ENCODE results near the gene SPOPL. TPM values are rescaled to one million over a fixed set of nuclear protein-coding genes. Genes with fewer than 3 reads are reported as not detected.

Gene SPOPL
- total RNA-seq, 3 donors from 2014 or later (not counting 1 experiment from before 2014, with no cell fraction given): 32.2 to 35.9 (median 33.8) TPM

DNA sequence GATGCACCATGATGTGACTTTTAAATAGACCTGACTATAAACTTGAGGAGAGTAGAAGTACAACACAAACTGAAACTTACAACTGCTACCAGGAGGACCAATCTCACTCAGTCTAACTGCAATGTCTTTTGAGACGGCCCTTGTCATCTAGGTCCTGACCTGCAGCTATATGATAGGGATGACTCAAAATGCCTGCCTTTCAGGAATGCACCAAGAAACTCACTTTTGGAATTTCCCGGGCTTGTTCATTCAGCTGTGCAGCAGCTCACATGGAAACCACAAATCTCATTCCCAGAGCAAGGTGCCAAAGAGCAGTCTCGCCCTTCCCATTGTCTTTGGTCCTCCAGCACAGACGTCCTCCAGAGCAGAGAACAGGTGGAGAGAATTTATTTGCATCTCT is 113.7 kb downstream of the SPOPL start:
- Mint-ChIP-seq H3K27ac (no peak overlapping the region), H3K36me3 (no peaks in the 10 kb centered on the region), H3K4me3 (no peak overlapping the region), H3K4me1 (no peaks in the 10 kb centered on the region), H3K9me3 (no peaks in the 10 kb centered on the region), H3K27me3 (ENCODE audit: low read depth in 2 of 2) (no peaks in the 10 kb centered on the region)
- Histone ChIP-seq H3K9me3 (ENCODE audit: control insufficient read depth, insufficient read depth, low read length) (no peaks in the 10 kb centered on the region), H3K27ac (ENCODE audit: low read length) (no peak overlapping the region), H3K4me1 (ENCODE audit: control insufficient read depth, insufficient read depth, low read length) (no peaks in the 10 kb centered on the region), H3K4me3 (ENCODE audit: low read length) (no peak overlapping the region), H3K36me3 (ENCODE audit: control insufficient read depth, insufficient read depth, low read length) (no peaks in the 10 kb centered on the region), H3K27me3 (ENCODE audit: control insufficient read depth, insufficient read depth, low read length) (no peaks in the 10 kb centered on the region)
- intact Hi-C loops (cut with micrococcal nuclease): no loop called here
- ATAC-seq (no peak), DNase-seq (no peak)
- WGBS (ENCODE audit: insufficient coverage): 71% methylated on average over 2 of the region's 4 CpGs
- TF ChIP-seq, protein P1, sequence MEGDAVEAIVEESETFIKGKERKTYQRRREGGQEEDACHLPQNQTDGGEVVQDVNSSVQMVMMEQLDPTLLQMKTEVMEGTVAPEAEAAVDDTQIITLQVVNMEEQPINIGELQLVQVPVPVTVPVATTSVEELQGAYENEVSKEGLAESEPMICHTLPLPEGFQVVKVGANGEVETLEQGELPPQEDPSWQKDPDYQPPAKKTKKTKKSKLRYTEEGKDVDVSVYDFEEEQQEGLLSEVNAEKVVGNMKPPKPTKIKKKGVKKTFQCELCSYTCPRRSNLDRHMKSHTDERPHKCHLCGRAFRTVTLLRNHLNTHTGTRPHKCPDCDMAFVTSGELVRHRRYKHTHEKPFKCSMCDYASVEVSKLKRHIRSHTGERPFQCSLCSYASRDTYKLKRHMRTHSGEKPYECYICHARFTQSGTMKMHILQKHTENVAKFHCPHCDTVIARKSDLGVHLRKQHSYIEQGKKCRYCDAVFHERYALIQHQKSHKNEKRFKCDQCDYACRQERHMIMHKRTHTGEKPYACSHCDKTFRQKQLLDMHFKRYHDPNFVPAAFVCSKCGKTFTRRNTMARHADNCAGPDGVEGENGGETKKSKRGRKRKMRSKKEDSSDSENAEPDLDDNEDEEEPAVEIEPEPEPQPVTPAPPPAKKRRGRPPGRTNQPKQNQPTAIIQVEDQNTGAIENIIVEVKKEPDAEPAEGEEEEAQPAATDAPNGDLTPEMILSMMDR (IDR thresholded peaks at IDR 0.05): no peak

DNA sequence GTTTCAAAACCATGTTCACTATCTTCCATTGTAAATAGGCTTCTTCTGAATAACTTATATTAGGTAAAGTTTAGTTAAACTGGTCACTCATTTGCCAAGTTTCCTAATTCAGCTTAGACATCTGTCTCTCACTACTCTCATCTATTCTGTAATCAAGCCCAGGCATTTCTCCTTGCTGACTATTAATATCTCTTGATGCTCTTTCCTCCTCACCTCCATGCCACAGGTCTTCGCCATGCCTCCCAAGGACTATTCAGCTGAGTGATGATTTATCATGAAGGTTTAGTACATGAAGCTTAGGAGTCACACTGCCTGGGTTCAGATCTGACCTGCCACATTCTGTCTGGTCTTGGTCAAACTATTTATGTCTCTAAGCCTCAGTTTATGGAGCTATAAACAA is 115.5 kb downstream of the SPOPL start:
- Mint-ChIP-seq H3K27ac (no peak overlapping the region), H3K36me3 (no peaks in the 10 kb centered on the region), H3K9me3 (peaks cover 0 to 2% of the 10 kb centered on the region in 2 donors), H3K4me1 (no peaks in the 10 kb centered on the region), H3K4me3 (no peak overlapping the region), H3K27me3 (ENCODE audit: low read depth in 2 of 2) (no peaks in the 10 kb centered on the region)
- ATAC-seq (no peak), DNase-seq (no peak)
- WGBS (ENCODE audit: insufficient coverage): 100% methylated on average over 1 of the region's 1 CpG
- Histone ChIP-seq H3K36me3 (ENCODE audit: control insufficient read depth, insufficient read depth, low read length) (no peaks in the 10 kb centered on the region), H3K4me3 (ENCODE audit: low read length) (no peak overlapping the region), H3K4me1 (ENCODE audit: control insufficient read depth, insufficient read depth, low read length) (no peaks in the 10 kb centered on the region), H3K27me3 (ENCODE audit: control insufficient read depth, insufficient read depth, low read length) (no peaks in the 10 kb centered on the region), H3K27ac (ENCODE audit: low read length) (no peak overlapping the region), H3K9me3 (ENCODE audit: control insufficient read depth, insufficient read depth, low read length) (no peaks in the 10 kb centered on the region)
- intact Hi-C loops (cut with micrococcal nuclease): no loop called here
- TF ChIP-seq, protein P1 (IDR thresholded peaks at IDR 0.05): no peak

DNA sequence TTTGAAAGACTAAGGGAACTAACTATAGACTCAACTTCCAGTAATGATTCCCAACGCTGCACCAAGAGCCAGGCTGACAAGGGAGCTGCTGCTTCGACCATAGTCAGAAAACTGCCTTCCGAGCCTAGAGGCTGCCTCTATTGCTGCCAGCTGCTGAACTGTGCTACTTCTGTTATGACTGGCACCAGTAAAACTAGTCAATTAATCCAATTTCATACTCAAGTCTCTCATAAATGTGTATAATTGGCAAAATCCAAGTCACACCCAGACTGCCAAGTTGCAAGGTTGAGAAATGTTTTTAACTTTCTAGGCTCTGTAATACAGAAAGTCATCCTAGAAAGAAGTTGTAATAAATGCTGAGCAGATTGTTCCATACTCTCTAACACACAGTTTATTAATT is 117.4 kb downstream of the SPOPL start:
- H3K27ac Mint-ChIP-seq: no peak overlapping the region

DNA sequence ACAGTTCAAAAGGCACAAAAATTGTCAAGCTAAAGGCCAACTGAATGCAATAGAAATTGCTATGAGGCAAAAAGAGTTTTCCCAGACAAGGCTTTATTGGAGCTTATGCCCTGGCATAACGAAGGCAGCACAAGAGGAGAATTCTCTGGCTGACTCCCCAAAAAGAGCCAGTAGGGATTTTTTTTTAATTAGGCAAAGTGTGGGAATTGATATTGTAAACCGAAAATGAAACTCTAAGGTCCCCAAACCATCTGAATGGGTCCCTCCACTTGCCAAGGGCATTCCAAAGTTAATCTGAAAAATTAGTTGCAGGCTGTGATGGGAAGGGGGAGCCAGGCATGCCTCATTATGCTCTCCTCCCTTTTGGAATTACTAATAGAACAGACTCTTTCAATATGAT is 118.9 kb downstream of the SPOPL start:
- TF ChIP-seq, protein P1 (IDR thresholded peaks at IDR 0.05): no peak
- DNase-seq (no peak), ATAC-seq (no peak)
- no peaks in the 10 kb centered on the region for H3K9me3 ChIP-seq (ENCODE audit: control insufficient read depth, insufficient read depth, low read length)
- intact Hi-C loops (cut with micrococcal nuclease): no loop called here
- H3K4me3 ChIP-seq (ENCODE audit: low read length): no peak overlapping the region
- H3K27me3 Mint-ChIP-seq (ENCODE audit: low read depth in 2 of 2): peaks cover 0 to 3% of the 10 kb centered on the region in 2 donors
- peaks cover 0 to 2% of the 10 kb centered on the region in 2 donors for H3K9me3 Mint-ChIP-seq
- H3K4me3 Mint-ChIP-seq: no peak overlapping the region
- H3K4me1 ChIP-seq (ENCODE audit: control insufficient read depth, insufficient read depth, low read length): no peaks in the 10 kb centered on the region
- 89% methylated on average over 2 of the region's 2 CpGs for WGBS (ENCODE audit: insufficient coverage)
- H3K27ac Mint-ChIP-seq: no peak overlapping the region
- H3K4me1 Mint-ChIP-seq: no peaks in the 10 kb centered on the region
- no peaks in the 10 kb centered on the region for H3K36me3 ChIP-seq (ENCODE audit: control insufficient read depth, insufficient read depth, low read length)
- no peaks in the 10 kb centered on the region for H3K36me3 Mint-ChIP-seq
- H3K27ac ChIP-seq (ENCODE audit: low read length): no peak overlapping the region
- H3K27me3 ChIP-seq (ENCODE audit: control insufficient read depth, insufficient read depth, low read length): no peaks in the 10 kb centered on the region

More for the DNA sequence above, 117.4 kb downstream of the SPOPL start:
- intact Hi-C loops (cut with micrococcal nuclease): no loop called here
- peaks cover 0 to 2% of the 10 kb centered on the region in 2 donors for H3K9me3 Mint-ChIP-seq
- TF ChIP-seq, protein P1 (IDR thresholded peaks at IDR 0.05): no peak
- Histone ChIP-seq H3K36me3 (ENCODE audit: control insufficient read depth, insufficient read depth, low read length) (no peaks in the 10 kb centered on the region), H3K4me3 (ENCODE audit: low read length) (no peak overlapping the region), H3K4me1 (ENCODE audit: control insufficient read depth, insufficient read depth, low read length) (no peaks in the 10 kb centered on the region), H3K9me3 (ENCODE audit: control insufficient read depth, insufficient read depth, low read length) (no peaks in the 10 kb centered on the region), H3K27me3 (ENCODE audit: control insufficient read depth, insufficient read depth, low read length) (no peaks in the 10 kb centered on the region), H3K27ac (ENCODE audit: low read length) (no peak overlapping the region)
- DNase-seq (no peak), ATAC-seq (no peak)
- H3K4me3 Mint-ChIP-seq: no peak overlapping the region
- H3K27me3 Mint-ChIP-seq (ENCODE audit: low read depth in 2 of 2): no peaks in the 10 kb centered on the region
- 95% methylated on average over 3 of the region's 3 CpGs for WGBS (ENCODE audit: insufficient coverage)
- H3K36me3 Mint-ChIP-seq: no peaks in the 10 kb centered on the region
- H3K4me1 Mint-ChIP-seq: no peaks in the 10 kb centered on the region
